Measurements from ENCODE around the gene TRHDE. TPM values are rescaled to one million over a fixed set of nuclear protein-coding genes. Genes with fewer than 3 reads are reported as not detected.

TRHDE gene
- polyA plus RNA-seq, 1 donor (not counting 4 experiments of a cell fraction or from before 2014, with no cell fraction given), result 0.12 TPM

DNA sequence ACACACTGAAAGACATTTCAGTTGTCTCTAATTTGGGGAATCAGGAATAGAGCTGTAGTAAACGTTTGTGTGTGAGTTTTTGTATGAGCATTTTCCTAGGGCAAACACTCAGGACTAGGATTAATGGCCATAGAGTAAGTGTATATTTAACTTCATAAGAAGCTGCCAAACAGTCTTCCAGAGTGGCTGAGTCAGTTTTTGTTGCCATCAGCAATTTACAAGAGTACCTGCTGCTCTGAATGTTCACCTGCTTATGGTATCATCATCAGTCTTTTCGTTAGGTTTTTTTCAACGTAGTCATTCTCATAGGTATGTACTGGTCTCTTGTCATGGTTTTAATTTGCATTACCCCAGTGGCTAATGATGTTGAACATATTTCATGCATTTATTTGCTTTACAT is 30.6 kb upstream of the TRHDE start:
- Histone ChIP-seq H3K9me3 (ENCODE audit: control insufficient read depth, low read depth, low read length) (no peaks in the 10 kb centered on the region), H3K27ac (ENCODE audit: control insufficient read depth, insufficient read depth, low read length) (no peak overlapping the region), H3K9me1 (ENCODE audit: control insufficient read depth, extremely low read depth, insufficient read depth, low read length) (no peaks in the 10 kb centered on the region), H3K36me3 (ENCODE audit: control insufficient read depth in 2 of 2, extremely low read depth in 1 of 2, insufficient read depth in 2 of 2, low read length in 2 of 2) (no peaks in the 10 kb centered on the region), H3K9ac (ENCODE audit: control insufficient read depth, extremely low read depth, insufficient read depth, low read length) (no peak overlapping the region), H3K4me2 (ENCODE audit: control insufficient read depth, extremely low read depth, insufficient read depth, low read depth, low read length) (no peak overlapping the region), H3K79me2 (ENCODE audit: control insufficient read depth, insufficient read depth, low read length) (no peaks in the 10 kb centered on the region), H2AFZ (ENCODE audit: control insufficient read depth, low read length) (no peak overlapping the region), H3K27me3 (ENCODE audit: control insufficient read depth, extremely low read depth, insufficient read depth, low read length) (no peaks in the 10 kb centered on the region), H3K4me1 (ENCODE audit: control insufficient read depth, extremely low read depth, insufficient read depth, low read length) (no peaks in the 10 kb centered on the region), H4K20me1 (ENCODE audit: control insufficient read depth, extremely low read depth, insufficient read depth, low read length) (no peaks in the 10 kb centered on the region), H3K4me3 (ENCODE audit: control insufficient read depth in 2 of 3, extremely low read depth in 1 of 3, insufficient read depth in 2 of 3, low read depth in 1 of 3, low read length in 3 of 3) (no peak overlapping the region)
- no peak for DNase-seq (ENCODE audit: low read depth, low spot score)
- no peak for TF ChIP-seq CTCF (optimal IDR thresholded peaks at IDR 0.05 in 1 of 3, IDR thresholded peaks at IDR 0.05 in 1 of 3, conservative IDR thresholded peaks at IDR 0.05 in 1 of 3; ENCODE audit: extremely low read depth in 1 of 3, insufficient read depth in 2 of 3, low read length in 3 of 3)
- TF ChIP-seq EZH2 (IDR thresholded peaks at IDR 0.05; ENCODE audit: low read length), result no peak
- no peak for FAIRE-seq
- dilution Hi-C loops (cut with MboI; ENCODE audit: extremely low pct_ligation_motif_present, low sequenced_read_pairs), result no loop called here

DNA sequence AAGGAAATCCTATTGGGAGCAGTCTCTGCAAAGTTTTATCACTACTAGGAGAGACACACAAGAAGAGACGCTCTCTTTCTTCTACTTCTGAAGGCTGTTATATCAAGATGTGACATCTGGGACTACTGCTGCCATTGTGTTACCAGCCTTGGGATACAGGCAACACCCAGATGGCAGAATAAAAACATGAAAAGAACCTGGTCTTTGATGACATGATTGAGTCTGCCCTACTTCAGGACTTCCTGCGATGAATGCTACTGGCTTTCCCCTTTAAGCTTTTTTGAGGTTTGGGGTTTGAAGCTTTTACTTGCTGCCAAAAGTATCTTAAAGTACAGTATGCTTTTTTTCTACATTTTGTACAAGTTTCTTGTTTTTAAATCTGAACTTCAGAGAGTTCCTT is 29.2 kb upstream of the TRHDE start:
- dilution Hi-C loops (cut with MboI; ENCODE audit: extremely low pct_ligation_motif_present, low sequenced_read_pairs), result no loop called here
- H3K79me2 ChIP-seq (ENCODE audit: control insufficient read depth, insufficient read depth, low read length), result no peaks in the 10 kb centered on the region
- no peak overlapping the region for H3K4me3 ChIP-seq (ENCODE audit: control insufficient read depth in 2 of 3, extremely low read depth in 1 of 3, insufficient read depth in 2 of 3, low read depth in 1 of 3, low read length in 3 of 3)
- H3K36me3 ChIP-seq (ENCODE audit: control insufficient read depth in 2 of 2, extremely low read depth in 1 of 2, insufficient read depth in 2 of 2, low read length in 2 of 2), result no peaks in the 10 kb centered on the region
- no peak for FAIRE-seq
- H3K4me1 ChIP-seq (ENCODE audit: control insufficient read depth, extremely low read depth, insufficient read depth, low read length), result no peaks in the 10 kb centered on the region
- H3K9me3 ChIP-seq (ENCODE audit: control insufficient read depth, low read depth, low read length), result no peaks in the 10 kb centered on the region
- H3K9ac ChIP-seq (ENCODE audit: control insufficient read depth, extremely low read depth, insufficient read depth, low read length), result no peak overlapping the region
- no peak overlapping the region for H2AFZ ChIP-seq (ENCODE audit: control insufficient read depth, low read length)
- H4K20me1 ChIP-seq (ENCODE audit: control insufficient read depth, extremely low read depth, insufficient read depth, low read length), result no peaks in the 10 kb centered on the region
- H3K27me3 ChIP-seq (ENCODE audit: control insufficient read depth, extremely low read depth, insufficient read depth, low read length), result no peaks in the 10 kb centered on the region
- TF ChIP-seq EZH2 (IDR thresholded peaks at IDR 0.05; ENCODE audit: low read length) (no peak), CTCF (optimal IDR thresholded peaks at IDR 0.05 in 1 of 3, IDR thresholded peaks at IDR 0.05 in 1 of 3, conservative IDR thresholded peaks at IDR 0.05 in 1 of 3; ENCODE audit: extremely low read depth in 1 of 3, insufficient read depth in 2 of 3, low read length in 3 of 3) (no peak)
- H3K9me1 ChIP-seq (ENCODE audit: control insufficient read depth, extremely low read depth, insufficient read depth, low read length), result no peaks in the 10 kb centered on the region
- H3K4me2 ChIP-seq (ENCODE audit: control insufficient read depth, extremely low read depth, insufficient read depth, low read depth, low read length), result no peak overlapping the region
- H3K27ac ChIP-seq (ENCODE audit: control insufficient read depth, insufficient read depth, low read length), result no peak overlapping the region
- DNase-seq (ENCODE audit: low read depth, low spot score), result no peak
